Dedifferentiated amniotic fluid mesenchymal stem cell (primary cell): Measurements from ENCODE around the gene GPR137B.
"Not testable (repeated sequence)": the region's sequence is repeated elsewhere in the genome, so short reads cannot be mapped to it uniquely, and the experiment has no call there.

Source experiments
- DNase-seq: peaks from one replicate; pipeline ENCODE4 v3.0.0-alpha.2; 2016; ENCODE audit errors: extremely low spot score

Gene GPR137B

GRCh38 chr1:236161230-236161629 lies 18.9 kb downstream of the GPR137B start:
- no peak for DNase-seq

GRCh38 chr1:236161755-236162154 lies 19.4 kb downstream of the GPR137B start:
- DNase-seq = not testable (repeated sequence)

- DNase-seq = no peak
These were observed 21.3 kb downstream of the GPR137B start for GRCh38 chr1:236163463-236164153.

- DNase-seq = no peak
These were observed 21.9 kb downstream of the GPR137B start for GRCh38 chr1:236164273-236164672.

- DNase-seq = no peak
These were observed 23.1 kb downstream of the GPR137B start for GRCh38 chr1:236165238-236165981.

GRCh38 chr1:236166041-236166440 lies 23.7 kb downstream of the GPR137B start:
- no peak for DNase-seq

GRCh38 chr1:236167154-236167553 lies 24.8 kb downstream of the GPR137B start:
- DNase-seq = no peak

GRCh38 chr1:236167578-236167977 lies 25.2 kb downstream of the GPR137B start:
- no peak for DNase-seq

- no peak for DNase-seq
These were observed 26.5 kb downstream of the GPR137B start for GRCh38 chr1:236168716-236169429.

GRCh38 chr1:236172041-236172579 lies 29.8 kb downstream of the GPR137B start:
- peak; percentile 15 for DNase-seq

GRCh38 chr1:236173174-236173767 lies 30.9 kb downstream of the GPR137B start:
- DNase-seq = no peak

GRCh38 chr1:236175642-236176336 lies 33.5 kb downstream of the GPR137B start:
- no peak for DNase-seq

GRCh38 chr1:236176337-236177336 lies 34.3 kb downstream of the GPR137B start:
- no peak for DNase-seq

- no peak for DNase-seq
These were observed 37.3 kb downstream of the GPR137B start for GRCh38 chr1:236179634-236180033.

GRCh38 chr1:236181059-236181458 lies 38.7 kb downstream of the GPR137B start:
- DNase-seq = no peak

GRCh38 chr1:236185687-236186086 lies 43.3 kb downstream of the GPR137B start:
- DNase-seq = no peak

GRCh38 chr1:236186471-236186870 lies 44.1 kb downstream of the GPR137B start:
- DNase-seq = not testable (repeated sequence)

- DNase-seq = not testable (repeated sequence)
These were observed 45.7 kb downstream of the GPR137B start for GRCh38 chr1:236188084-236188483.

- DNase-seq = no peak
These were observed 50.8 kb downstream of the GPR137B start for GRCh38 chr1:236193184-236193583.

- no peak for DNase-seq
These were observed 58.6 kb downstream of the GPR137B start for GRCh38 chr1:236200925-236201324.
